H1 (cell line): ENCODE data around the gene FKBP2. TPM values are rescaled to one million over a fixed set of nuclear protein-coding genes. Genes with fewer than 3 reads are reported as not detected.

Experiments
- CBX8 ChIP-seq: fragments of 300-800, 300-1000 bp; sonication (generic); IDR thresholded peaks from 2 replicates; pipeline ENCODE4 v1.7.1; 2016; ENCODE audit warnings: low read depth, low read length, borderline replicate concordance
- CEBPB ChIP-seq: IDR thresholded peaks from 2 replicates; pipeline ENCODE4 v1.6.1; 2012; ENCODE audit warnings: low read depth, low read length
- CHD2 ChIP-seq: IDR thresholded peaks from 2 replicates; pipeline ENCODE4 v1.6.1; 2012; ENCODE audit warnings: low read length, improper control_type of control experiment
- E2F6 ChIP-seq: IDR thresholded peaks from 2 replicates; pipeline ENCODE4 v1.6.1; 2012; ENCODE audit warnings: inconsistent platforms
- EP300 ChIP-seq, 2 experiments: IDR thresholded peaks; 1 replicate in 1 of 2; 2 replicates in 1 of 2; pipeline ENCODE4 v1.6.1; 2011 to 2012; ENCODE audit warnings: low read depth in 2 of 2, low read length in 2 of 2, mild to moderate bottlenecking in 2 of 2, borderline replicate concordance in 1 of 2, inconsistent platforms in 1 of 2, moderate library complexity in 1 of 2
- FOSL1 ChIP-seq: IDR thresholded peaks from 2 replicates; pipeline ENCODE4 v1.6.1; 2011; ENCODE audit warnings: mild to moderate bottlenecking, low read depth, low read length, moderate library complexity; ENCODE audit not compliant: insufficient read depth
- GABPA ChIP-seq: IDR thresholded peaks from 2 replicates; pipeline ENCODE4 v1.6.1; 2011; ENCODE audit warnings: mild to moderate bottlenecking, low read length, moderate library complexity, borderline replicate concordance; ENCODE audit not compliant: insufficient read depth
- HDAC2 ChIP-seq, 2 experiments: fragments of 300-600 bp in 1 of 2; sonication (generic) in 1 of 2; IDR thresholded peaks; 2 replicates each; pipeline ENCODE4 v1.6.1; 2011 to 2012; ENCODE audit warnings: low read depth in 2 of 2, low read length in 2 of 2, mild to moderate bottlenecking in 2 of 2, moderate library complexity in 2 of 2, borderline replicate concordance in 1 of 2, inconsistent platforms in 1 of 2
- HDAC6 ChIP-seq: IDR thresholded peaks from one replicate; pipeline ENCODE4 v1.7.1; 2012; ENCODE audit warnings: low read depth, mild to moderate bottlenecking, inconsistent platforms, low read length, moderate library complexity
- KDM4A ChIP-seq: IDR thresholded peaks from one replicate; pipeline ENCODE4 v1.7.1; 2012; ENCODE audit warnings: low read depth, mild to moderate bottlenecking, moderate library complexity, low read length, inconsistent platforms; ENCODE audit not compliant: severe bottlenecking
- KDM5A ChIP-seq: fragments of 200-600 bp; IDR thresholded peaks from 2 replicates; pipeline ENCODE4 v1.7.1; 2012; ENCODE audit warnings: mild to moderate bottlenecking, low read length, inconsistent platforms, mixed read lengths
- MAX ChIP-seq: IDR thresholded peaks from 2 replicates; pipeline ENCODE4 v1.6.1; 2012; ENCODE audit warnings: inconsistent platforms
- NANOG ChIP-seq: IDR thresholded peaks from 2 replicates; pipeline ENCODE4 v1.6.1; 2011; ENCODE audit warnings: low read length, low read depth, mild to moderate bottlenecking, inconsistent platforms; ENCODE audit not compliant: insufficient read depth, poor library complexity, severe bottlenecking
- RBBP5 ChIP-seq: IDR thresholded peaks from 2 replicates; pipeline ENCODE4 v1.7.1; 2012; ENCODE audit warnings: low read depth, mild to moderate bottlenecking, inconsistent platforms, low read length, moderate library complexity, borderline replicate concordance
- SP2 ChIP-seq: IDR thresholded peaks from 2 replicates; pipeline ENCODE4 v1.6.1; 2012; ENCODE audit warnings: mild to moderate bottlenecking, low read length, inconsistent platforms
- TAF1 ChIP-seq: IDR thresholded peaks from 2 replicates; pipeline ENCODE4 v1.6.1; 2011; ENCODE audit warnings: mild to moderate bottlenecking, low read depth, low read length
- TCF12 ChIP-seq: IDR thresholded peaks from 2 replicates; pipeline ENCODE4 v1.6.1; 2011; ENCODE audit warnings: low read depth, mild to moderate bottlenecking, low read length
- TEAD4 ChIP-seq: IDR thresholded peaks from 2 replicates; pipeline ENCODE4 v1.6.1; 2012; ENCODE audit warnings: low read depth, low read length, inconsistent platforms, mixed read lengths
- polyA plus RNA-seq, 7 experiments: library from polyadenylated mRNA; depleted of rRNA in 3 of 7; stranded (reverse) in 5 of 7; unstranded in 2 of 7; fragments of >200 nt in 5 of 7; fragments of 200-250 nt in 2 of 7; gene quantifications; 1 replicate in 5 of 7; 2 replicates in 1 of 7; 4 replicates in 1 of 7; pipeline versions ENCODE4 v1.2.1 to v1.2.3, GENCODE V29; 2011 to 2013; ENCODE audit warnings: missing spikeins in 2 of 7, mixed read lengths in 2 of 7
- total RNA-seq: library from RNA; stranded (reverse); fragmentation: NEBNext Ultra II Directional; extraction: Animal tissue kit (Norgen Biotek cat#: 25700); gene quantifications from 2 replicates; pipeline ENCODE4 v1.2.1, GENCODE V29; 2021
- TF ChIP-seq, protein P1 (sequence below), 3 experiments: IDR thresholded peaks; 1 replicate in 2 of 3; 2 replicates in 1 of 3; pipeline versions ENCODE4 v1.5.1 to v1.6.1; 2011; ENCODE audit warnings: low read length in 3 of 3, mild to moderate bottlenecking in 3 of 3, inconsistent platforms in 2 of 3, low read depth in 1 of 3, moderate library complexity in 1 of 3; ENCODE audit not compliant: insufficient read depth in 1 of 3; ENCODE audit errors: control extremely low read depth in 1 of 3

The FKBP2 gene
- total and polyA plus RNA-seq, 2 of the 8 experiments (the other 6 are each of a cell fraction or from before 2014, with no cell fraction given), result 41.7 to 52.5 TPM

- TF ChIP-seq KDM5A (no peak), HDAC6 (no peak), CBX8 (no peak), RBBP5 (peak; percentile 42; the same call in 1 of the 2 replicates), CEBPB (no peak), TCF12 (no peak), GABPA (0 out of 2 replicates have a peak, but pooled peaks have one; percentile 19), KDM4A (peak; percentile 64), MAX (peak; percentile 75), TAF1 (peak; percentile 45), EP300 (IDR thresholded peaks at IDR 0.05; ENCODE audit: borderline replicate concordance in 1 of 2, low read depth in 2 of 2, low read length in 2 of 2) (no peak), FOSL1 (no peak), HDAC2 (IDR thresholded peaks at IDR 0.05; ENCODE audit: borderline replicate concordance in 1 of 2, low read depth in 2 of 2, low read length in 2 of 2) (peak; percentile 38 to 66; a peak in 2 of 4 replicates), E2F6 (peak; percentile 56; the same call in 1 of the 2 replicates), NANOG (no peak), CHD2 (no peak), TEAD4 (no peak), SP2 (0 out of 2 replicates have a peak, but pooled peaks have one; percentile 4)
- TF ChIP-seq, protein P1, sequence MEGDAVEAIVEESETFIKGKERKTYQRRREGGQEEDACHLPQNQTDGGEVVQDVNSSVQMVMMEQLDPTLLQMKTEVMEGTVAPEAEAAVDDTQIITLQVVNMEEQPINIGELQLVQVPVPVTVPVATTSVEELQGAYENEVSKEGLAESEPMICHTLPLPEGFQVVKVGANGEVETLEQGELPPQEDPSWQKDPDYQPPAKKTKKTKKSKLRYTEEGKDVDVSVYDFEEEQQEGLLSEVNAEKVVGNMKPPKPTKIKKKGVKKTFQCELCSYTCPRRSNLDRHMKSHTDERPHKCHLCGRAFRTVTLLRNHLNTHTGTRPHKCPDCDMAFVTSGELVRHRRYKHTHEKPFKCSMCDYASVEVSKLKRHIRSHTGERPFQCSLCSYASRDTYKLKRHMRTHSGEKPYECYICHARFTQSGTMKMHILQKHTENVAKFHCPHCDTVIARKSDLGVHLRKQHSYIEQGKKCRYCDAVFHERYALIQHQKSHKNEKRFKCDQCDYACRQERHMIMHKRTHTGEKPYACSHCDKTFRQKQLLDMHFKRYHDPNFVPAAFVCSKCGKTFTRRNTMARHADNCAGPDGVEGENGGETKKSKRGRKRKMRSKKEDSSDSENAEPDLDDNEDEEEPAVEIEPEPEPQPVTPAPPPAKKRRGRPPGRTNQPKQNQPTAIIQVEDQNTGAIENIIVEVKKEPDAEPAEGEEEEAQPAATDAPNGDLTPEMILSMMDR (IDR thresholded peaks at IDR 0.05; ENCODE audit: control extremely low read depth in 1 of 3, insufficient read depth in 1 of 3, low read depth in 1 of 3, low read length in 3 of 3), result peak in 1 of 3 experiments; percentile 12; a peak in 1 of 4 replicates
Measured at GRCh38 chr11:64246871-64247728, 6.2 kb downstream of the FKBP2 start, which contains the start of gene PPP1R14B (continued).
